GM21576 (cell line): ENCODE results near the gene DIS3L2.
"Not testable (repeated sequence)": the region's sequence is repeated elsewhere in the genome, so short reads cannot be mapped to it uniquely, and the experiment has no call there.

Experiments used
- ATAC-seq: cut with Tn5 transposase; IDR thresholded peaks from one replicate; pipeline ENCODE4 v1.9.1; 2021; ENCODE audit warnings: mild to moderate bottlenecking, moderate library complexity; ENCODE audit not compliant: unreplicated experiment

Gene DIS3L2

DNA sequence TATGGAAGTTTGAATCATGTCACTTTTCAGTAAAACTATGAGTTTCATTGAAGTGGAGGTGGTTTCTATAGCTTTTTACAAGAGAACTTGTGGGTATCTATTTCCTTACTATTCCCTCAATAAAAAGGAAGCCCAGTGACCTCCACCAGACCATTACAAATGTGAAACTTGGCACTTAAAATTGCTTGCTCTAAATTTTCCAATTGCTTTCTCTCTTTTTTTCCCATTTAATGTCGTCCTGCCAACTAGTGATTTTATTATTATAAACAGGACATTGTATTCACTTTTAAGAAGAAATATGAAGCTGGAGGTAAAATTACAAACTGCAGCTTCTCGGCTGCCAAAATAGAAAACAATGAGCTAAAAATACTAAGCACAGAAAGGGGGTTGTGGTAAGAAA is 208.9 kb downstream of the DIS3L2 start:
- no peak for ATAC-seq

DNA sequence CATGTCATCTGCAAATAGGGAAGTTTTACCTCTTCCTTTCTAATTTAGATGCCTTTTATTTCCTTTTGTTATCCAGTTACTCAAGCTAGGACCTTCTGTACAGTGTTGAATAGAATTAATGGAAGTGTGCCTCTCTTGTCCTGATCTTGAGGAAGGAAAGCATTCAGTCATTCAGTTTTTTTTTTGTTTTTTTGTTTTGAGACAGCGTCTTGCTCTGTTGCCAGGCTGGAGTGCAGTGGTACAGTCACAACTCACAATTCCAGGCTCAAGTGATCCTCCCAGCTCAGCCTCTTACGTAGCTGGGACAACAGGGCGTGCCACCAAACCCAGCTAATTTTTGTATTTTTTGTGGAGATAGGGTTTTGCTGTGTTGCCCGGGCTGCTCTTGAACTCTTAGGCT is 213.1 kb downstream of the DIS3L2 start:
- ATAC-seq, result no peak

DNA sequence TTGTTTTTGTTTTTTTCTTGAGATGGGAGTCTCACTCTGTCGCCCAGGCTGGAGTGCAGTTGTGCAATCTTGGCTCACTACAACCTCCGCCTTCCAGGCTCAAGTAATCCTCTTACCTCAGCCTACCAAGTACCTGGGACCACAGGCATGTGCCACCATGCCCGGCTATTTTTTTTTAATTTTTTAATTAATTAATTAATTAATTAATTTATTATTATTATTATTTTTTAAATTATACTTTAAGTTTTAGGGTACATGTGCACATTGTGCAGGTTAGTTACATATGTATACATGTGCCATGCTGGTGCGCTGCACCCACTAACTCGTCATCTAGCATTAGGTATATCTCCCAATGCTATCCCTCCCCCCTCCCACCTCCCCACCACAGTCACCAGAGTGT is 215.1 kb downstream of the DIS3L2 start:
- ATAC-seq, result not testable (repeated sequence)

DNA sequence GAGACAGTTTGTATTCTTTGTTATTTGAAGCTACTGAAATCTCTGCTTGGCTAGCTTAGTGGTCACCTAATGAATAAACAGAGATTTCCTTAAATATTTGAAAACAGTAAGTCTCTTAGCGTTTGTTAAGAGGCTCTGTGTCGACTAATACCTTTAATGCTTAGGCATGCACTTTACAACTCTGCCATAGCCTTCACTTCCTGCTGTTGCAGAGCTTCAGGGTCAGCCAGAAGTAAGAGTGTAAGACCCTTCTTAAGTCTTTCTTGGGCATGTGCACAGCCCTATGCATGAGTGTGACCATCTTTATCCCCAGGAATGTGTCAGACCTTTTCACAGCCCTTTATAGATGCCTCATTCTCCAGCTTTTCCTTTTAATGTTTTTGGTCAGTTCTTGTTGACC is 221.8 kb downstream of the DIS3L2 start:
- no peak for ATAC-seq

DNA sequence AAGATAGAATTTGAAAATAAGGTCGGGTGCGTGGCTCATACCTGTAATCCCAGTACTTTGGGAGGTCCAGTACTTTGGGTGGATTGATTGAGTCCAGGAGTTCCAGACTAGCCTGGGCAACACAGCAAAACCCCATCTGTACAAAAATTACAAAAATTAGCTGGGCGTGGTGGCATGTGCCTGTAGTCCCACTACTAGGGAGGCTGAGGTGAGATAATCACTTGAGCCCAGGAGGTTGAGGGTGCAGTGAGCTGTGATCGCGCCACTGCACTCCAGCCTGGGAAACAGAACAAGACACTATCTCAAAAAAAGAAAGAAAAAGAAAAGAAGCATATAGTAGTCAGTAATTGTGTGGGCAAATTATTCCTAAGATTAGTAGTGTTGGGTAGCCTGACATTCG is 222.8 kb downstream of the DIS3L2 start:
- no peak for ATAC-seq

DNA sequence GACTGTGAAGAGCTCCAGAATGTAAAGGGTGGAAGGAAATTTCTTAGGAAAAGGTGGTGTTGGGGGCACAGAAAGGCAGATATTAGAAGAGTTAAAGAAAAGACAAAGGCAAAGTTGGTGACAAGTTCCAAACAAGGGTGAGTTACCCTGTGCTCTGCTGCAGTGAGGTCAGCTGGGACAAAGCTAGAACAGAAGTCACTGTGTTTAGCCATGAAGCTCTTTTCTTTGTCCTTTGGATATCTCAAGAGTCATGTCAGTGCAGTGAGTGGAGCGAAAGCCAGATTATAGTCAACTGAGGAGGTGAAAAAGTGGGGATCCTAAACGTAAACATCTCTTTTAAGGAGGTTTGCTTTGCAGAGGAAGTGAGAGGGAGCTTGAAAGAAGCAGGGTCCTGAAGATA is 229.3 kb downstream of the DIS3L2 start:
- ATAC-seq, result no peak

DNA sequence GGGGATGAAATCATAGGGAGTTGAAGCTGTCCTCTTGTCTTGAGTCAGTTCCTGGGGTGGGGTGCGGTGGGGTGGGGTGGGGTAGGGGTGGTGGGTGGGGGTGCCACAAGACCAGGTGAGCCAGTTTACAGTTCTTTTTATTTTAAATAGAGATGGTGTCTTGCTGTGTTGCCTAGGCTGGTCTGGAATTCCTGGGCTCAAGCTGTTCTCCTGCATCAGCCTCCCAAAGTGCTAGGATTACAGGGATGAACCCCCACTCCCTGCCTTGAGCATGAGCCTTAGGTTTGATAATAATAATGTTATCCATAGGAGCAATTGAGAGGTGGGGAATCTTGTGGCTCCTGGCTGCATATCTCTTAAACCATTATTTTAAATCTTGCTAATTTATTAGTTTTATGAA is 234.0 kb downstream of the DIS3L2 start:
- no peak for ATAC-seq

DNA sequence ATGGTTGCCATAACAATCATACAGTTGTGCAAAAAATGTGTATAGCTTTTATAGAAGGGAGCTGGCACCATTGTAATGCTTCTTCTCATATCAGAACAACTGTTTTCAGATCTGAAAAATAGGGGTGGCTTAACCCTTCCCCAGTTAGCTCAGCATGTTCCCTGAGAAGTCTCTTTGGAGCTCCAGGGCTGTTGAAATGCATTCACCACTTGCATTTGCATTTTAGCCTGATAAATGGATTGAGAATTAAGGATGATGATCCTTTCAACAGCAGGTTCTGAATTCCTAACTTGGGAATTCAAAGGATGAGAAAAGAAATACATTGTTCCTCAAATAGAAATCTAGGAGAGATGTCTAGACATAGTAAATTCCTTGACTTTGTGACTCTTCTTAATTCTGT is 235.3 kb downstream of the DIS3L2 start:
- ATAC-seq, result no peak

DNA sequence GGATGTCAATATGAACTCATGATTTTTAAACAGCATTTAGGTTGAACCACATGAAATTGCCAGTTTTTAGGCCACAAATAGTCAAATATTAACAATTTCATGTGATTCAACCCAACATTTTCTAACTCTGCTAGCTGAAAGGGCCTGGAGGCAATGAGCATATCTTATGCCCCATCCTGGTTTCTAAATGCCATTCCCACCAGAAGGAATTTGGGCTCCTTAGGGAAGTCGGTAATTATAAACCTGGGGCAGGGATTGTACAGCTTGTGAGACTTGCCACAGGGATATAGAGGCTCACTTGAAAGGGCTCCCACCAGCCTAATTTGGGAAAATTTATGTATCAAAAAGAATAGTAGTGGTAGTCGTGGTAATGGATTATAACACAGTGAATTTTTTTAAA is 238.7 kb downstream of the DIS3L2 start:
- no peak for ATAC-seq

DNA sequence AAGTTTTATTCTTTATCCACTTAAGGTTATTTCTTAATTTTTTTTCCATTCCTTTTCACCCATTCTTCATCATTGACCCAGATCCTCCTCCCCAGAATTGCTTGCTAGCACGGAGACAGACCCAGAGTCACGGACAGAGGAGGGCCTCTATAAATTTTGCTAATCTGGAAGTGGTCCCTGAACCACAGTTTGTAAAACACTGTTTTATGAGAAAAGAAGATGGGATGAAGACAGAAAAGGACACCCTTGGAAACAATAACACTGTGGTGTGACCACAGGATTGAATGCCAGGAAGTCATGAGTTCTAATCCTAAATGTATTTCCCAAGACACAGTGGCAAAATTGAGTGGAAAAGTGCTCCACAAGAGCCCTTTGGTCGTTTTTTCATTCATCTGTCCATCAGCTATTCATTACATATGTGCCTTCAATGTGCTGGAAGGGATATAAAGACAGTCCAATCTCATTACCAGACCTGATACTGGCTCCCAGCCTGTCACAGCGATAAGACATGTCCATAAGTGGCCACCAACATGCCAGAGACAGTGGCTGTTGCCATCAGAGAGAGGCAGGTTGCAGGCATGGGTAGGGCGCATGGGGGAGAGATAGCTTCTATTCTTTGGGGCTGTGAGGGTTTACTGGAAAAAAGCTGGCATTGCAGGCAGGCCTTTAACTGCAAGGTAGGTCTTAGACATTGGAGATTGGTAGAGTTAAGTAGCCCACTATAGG is 241.8 kb downstream of the DIS3L2 start:
- ATAC-seq, result no peak

DNA sequence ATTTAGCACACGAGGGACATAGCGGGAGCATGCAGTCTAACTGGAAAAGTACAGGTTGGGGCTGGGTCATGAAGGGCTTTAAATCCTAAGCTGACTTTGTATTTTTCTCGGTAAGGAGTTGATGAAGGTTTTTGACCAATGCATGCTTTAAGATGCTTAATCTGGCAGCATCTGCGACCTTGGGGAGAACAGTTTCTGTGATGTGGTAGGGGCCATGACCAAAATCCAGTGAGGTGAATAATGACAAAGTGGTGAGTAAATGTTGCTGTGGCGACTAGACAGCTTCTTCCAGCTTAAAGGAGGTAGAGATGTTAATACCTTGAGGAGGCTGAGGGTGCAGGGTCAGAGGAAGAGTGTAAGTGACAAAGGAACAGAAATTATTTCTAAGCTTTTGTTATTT is 242.4 kb downstream of the DIS3L2 start:
- ATAC-seq, result no peak

DNA sequence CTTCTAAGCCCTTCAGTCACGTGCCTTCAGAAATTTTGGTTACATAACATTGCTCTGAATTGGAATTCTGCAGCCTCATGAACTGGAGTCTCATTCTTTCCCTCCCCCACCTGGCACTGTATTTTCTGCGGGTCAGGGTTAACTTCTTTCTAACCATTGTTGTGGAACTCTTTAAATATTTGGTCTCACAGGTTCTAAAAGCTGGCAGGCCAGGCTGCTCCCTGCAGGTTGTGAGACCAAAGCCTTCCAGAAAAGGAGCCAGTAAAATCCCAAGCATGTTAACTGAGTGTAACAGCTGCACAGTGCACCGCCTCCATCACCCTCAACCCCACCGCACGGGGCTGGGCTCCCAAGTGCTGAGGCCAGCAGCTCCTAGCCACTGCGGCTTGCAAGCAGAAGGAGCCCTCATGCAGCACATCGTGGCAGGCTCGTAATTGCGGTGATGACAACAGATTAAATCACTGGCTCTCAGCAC is 243.0 kb downstream of the DIS3L2 start:
- ATAC-seq, result no peak

DNA sequence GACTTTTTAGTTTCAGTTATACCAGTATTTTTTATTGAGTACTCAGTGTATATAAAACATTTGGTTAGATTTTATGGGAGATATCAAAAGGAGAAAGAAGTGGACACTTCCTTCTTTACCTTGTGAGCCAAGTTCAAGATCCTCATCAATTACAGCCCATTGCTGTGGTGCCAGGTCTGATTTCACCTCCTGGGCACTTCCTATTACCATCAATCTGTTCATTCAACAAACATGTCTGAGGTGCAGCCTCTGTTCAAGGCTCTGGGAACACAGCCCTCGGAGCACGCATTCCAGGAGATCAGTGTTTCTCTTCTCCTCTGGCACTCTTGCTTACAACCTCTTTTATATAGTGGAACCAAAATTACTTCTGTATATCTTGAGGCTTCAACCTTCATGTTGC is 245.7 kb downstream of the DIS3L2 start:
- no peak for ATAC-seq

DNA sequence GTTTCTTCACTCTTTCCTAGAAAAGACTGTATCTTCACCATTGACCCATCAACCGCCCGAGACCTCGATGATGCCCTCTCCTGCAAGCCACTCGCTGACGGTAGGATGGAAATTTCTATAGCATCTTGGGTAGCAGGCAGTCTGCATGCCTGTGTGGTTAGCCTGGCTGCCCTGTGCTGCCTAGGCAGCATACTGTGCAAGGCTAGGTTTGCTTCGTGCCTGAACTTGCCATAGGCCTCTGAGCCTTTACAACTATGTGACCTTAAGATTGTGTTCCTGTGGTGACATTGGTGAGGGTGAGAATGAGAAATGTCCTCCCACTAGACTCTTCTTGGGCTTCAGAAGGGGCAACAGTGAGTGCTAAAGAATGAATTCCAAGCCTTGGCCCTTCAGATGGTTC is 248.8 kb downstream of the DIS3L2 start:
- ATAC-seq, result no peak

DNA sequence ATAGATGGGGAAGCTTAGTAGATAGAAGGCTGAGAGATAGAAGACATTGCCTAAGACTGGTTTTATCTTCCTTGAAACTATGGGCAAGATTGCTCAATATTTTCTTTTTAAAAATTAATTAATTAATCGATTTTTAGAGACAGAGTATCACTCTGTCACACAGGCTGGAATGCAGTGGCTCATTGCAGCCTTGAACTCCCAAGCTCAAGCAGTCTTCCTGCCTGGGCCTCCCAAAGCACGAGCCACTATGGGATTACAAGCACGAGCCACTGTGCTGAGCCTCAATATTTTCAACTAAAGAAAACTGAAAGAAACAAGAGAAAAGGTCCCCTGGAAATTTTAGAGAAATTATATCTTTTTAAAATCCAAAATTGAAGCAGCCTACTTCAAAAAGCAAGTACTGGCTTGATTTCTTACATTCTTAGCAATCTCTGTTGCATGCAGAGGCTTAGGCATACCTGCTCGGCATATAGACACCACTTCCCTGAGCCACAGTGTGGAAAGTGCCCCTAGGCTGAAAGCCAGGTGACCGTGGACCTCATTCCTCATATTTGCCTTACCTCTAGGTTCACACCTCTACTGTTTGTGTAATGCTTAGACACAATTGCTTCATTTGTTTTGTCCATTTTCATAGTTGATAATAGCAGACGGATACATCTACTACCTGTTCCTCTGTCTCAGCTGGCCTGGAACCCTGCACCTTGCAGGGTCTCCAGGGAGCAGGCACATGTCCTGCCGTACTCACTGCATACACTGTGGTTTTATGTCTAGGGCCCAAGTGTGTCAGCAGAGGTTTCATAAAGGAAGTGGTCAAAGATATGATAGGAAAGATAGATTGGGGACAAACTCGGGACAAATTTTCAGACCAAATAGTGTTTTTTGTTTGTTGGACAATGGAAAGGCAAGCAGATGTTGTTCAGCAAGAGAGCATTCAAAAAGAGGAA is 250.5 kb downstream of the DIS3L2 start:
- ATAC-seq, result peak; percentile 63

DNA sequence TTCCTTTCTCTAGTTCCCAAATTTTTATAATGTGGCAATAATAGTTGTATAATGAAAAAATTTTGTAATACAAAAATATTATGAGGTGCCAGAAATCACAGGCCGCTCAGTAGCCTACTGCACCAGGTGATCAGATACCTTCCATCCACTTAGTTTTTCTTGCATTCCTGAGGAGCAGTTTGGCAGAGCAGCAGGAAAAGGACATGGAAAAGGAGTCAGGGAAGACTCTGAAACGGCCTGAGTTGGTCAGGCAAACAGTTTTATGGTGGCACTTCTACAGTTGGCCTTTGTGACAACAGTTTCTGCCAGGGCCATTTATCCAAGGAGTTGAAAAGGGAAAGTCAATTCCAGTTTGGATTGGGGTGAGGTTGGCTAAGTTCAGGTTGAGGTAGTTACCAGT is 251.7 kb downstream of the DIS3L2 start:
- ATAC-seq, result no peak

DNA sequence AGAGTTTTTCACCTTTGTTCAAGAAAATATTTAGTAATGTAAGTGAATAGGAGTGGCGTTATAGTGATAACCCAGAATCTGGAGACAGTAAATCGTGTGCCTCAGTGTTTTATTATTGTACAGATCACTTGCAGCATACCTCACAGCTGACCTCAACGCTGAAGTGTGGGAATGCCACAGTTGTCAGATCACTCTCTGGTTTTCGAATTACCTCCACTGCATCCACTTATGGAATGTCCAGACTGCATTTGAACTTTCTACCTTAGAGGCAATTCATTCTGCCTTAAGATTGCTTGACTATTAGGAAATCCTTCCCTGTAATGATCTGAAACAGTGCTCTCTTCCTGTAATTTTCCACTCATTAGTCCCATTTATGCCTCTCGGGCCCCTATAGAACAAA is 252.5 kb downstream of the DIS3L2 start:
- ATAC-seq, result no peak

DNA sequence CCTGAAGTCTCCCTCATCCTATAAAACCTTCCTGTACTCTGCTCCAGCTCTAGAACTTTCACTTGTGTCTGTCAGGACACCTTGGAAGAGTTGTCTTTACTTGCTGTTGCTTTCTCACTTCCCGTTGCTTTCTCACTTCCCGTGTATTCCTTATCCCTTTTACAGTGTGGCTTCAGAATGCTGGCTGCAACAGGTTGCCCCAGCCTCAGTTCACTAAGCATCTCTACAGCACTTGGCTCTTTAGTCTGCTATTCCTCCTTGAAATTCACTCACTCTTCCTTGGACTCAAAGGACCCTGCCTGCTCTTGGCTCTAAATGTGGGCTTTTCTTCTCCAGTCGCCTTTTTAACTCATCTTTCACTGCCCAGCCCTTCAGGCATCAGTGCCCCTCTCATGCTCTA is 254.5 kb downstream of the DIS3L2 start:
- no peak for ATAC-seq

DNA sequence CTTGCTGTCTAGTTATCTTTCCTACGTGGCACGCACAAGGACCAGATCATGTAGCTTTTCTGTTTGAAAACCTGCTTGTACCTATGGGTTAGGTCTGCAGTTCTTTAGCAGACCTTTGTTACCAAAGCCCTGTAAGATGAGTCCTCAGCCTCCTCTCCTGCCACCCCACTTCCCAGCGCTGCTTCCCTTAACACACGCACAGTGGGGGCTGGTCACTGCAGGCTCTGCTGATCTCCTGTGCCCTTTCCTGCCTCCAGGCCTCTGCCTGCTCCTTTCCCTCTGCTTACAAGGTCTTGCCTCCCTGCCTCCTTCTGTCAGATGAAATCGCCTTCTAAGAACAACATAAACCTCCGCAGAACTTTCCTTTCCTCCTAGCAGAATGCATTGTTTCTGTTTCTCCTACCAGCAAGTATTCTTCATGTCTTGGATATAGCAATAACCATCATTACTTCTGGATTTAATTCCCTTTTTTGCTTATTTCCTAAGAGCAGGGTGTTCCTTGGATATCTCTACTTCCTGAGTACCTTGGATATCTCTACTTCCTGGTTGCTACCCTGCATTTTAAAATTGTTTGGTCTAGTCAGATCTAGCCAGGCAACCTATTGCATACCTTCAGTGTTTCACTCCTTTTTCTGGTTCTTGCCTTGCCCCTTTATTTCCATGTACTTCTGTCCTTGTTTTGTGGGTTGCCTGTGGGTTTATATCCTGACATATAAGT is 257.4 kb downstream of the DIS3L2 start:
- no peak for ATAC-seq

DNA sequence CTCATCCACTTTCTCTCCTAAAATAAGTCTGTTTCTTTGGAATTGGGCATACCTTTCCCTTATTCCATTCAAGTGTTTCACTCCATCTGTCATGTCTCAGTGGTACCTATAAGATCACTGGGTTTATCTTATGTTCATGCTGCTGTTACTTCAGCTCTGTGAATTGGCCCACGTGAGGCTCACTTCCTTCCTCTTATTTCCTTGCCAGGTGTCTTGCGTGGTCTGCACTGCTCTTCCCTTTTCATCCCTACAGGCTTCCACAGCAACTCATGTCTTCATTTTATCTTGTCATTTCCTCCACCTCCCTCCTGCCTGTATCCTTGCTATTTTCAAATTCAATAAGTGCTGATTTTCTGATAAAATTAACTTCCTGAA is 258.0 kb downstream of the DIS3L2 start:
- ATAC-seq, result no peak

DNA sequence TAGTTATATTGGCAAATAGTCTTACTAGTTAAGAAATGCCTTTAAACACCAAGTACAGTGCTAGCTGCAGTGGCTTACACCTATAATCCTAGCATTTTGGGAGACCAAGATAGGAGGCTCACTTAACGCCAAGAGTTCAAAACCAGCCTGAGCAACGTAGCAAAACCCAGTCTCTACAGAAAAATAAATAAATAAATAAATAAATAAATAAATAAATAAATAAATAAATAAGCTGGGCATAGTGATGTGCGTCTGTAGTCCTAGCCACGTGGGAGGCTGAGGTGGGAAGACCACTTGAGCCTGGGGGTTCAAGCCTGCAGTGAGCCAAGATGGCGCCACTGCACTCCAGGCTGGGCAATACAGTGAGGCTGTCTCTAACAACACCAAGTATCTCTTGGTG is 258.4 kb downstream of the DIS3L2 start:
- no peak for ATAC-seq

DNA sequence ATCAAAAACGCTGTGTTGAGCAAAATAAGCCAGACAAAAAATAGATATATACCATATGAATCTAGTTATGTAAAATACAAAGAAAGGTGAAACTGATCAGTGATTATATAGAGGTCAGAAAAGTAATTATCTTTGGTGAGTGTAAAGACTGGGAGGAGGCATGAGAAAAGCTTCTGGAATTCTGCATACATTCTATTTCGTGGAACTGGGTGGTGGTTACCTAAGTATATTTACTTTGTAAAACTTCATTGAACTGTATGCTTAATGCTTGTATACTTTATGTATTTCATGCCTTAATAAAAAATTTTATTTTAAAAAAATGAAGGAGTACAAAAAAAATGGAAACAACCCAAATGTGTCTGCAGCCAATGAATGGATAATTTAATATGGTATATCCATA is 263.9 kb downstream of the DIS3L2 start:
- ATAC-seq, result no peak
